ENCODE data around the gene GALNT10. TPM values are rescaled to one million over a fixed set of nuclear protein-coding genes. Genes with fewer than 3 reads are reported as not detected.

The GALNT10 gene
- total and polyA plus RNA-seq, 9 of the 15 experiments (the other 6 are each of a cell fraction or from before 2014, with no cell fraction given) = 4.6 to 37.1 (median 13.3) TPM

- no peak for FAIRE-seq
- WGBS (ENCODE audit: insufficient coverage, low coverage, missing lambda C conversion rate) = 47% methylated on average over 2 of the region's 2 CpGs
- Histone ChIP-seq H3K4me2 (ENCODE audit: insufficient read depth, low read length) (no peak overlapping the region), H3K4me3 (no peak overlapping the region), H3K79me2 (ENCODE audit: control insufficient read depth, insufficient read depth, low read length) (no peaks in the 10 kb centered on the region), H3K9me3 (replicated peaks; ENCODE audit: control insufficient read depth, insufficient read depth, low read depth, low read length) (no peaks in the 10 kb centered on the region), H3K9me1 (ENCODE audit: control insufficient read depth, insufficient read depth, low read length) (no peaks in the 10 kb centered on the region), H4K20me1 (replicated peaks; ENCODE audit: control insufficient read depth, insufficient read depth, low read length) (no peaks in the 10 kb centered on the region), H2AFZ (ENCODE audit: low read depth, low read length) (no peak overlapping the region), H3K9ac (ENCODE audit: insufficient read depth in 1 of 2, low read depth in 2 of 2, low read length in 2 of 2) (no peak overlapping the region), H3K27ac (ENCODE audit: extremely low read depth, low read depth, low read length) (no peak overlapping the region), H3K4me1 (replicated peaks in 1 of 2; ENCODE audit: control insufficient read depth in 2 of 2, insufficient read depth in 2 of 2, low read length in 2 of 2) (no peaks in the 10 kb centered on the region), H3K27me3 (ENCODE audit: control insufficient read depth in 2 of 2, insufficient read depth in 2 of 2, low read length in 2 of 2) (no peaks in the 10 kb centered on the region), H3K36me3 (ENCODE audit: control insufficient read depth, insufficient read depth, low read length) (no peaks in the 10 kb centered on the region)
- no peak for DNase-seq (ENCODE audit: extremely low read depth in 1 of 4, low spot score in 3 of 4)
- BruUV-seq (replicated peaks) = no TSS peak
- TF ChIP-seq POU5F1 (IDR thresholded peaks at IDR 0.05; ENCODE audit: borderline replicate concordance, low read depth, low read length, partially characterized antibody) (no peak), SPI1 (IDR thresholded peaks at IDR 0.05; ENCODE audit: borderline replicate concordance, low read depth, low read length) (peak; percentile 13; the same call in 1 of the 2 replicates)
- CTCF ChIA-PET (ENCODE audit: low intra/inter-chr PET ratio) = no interaction called here
- no peak for ATAC-seq
- intact Hi-C loops (cut with micrococcal nuclease) (no loop called here), in situ Hi-C loops (cut with MboI) (no loop called here)
- POLR2A ChIA-PET = interaction anchor here (0.7 to 1.7 kb wide), 2 partner anchors 11 to 13 kb away, joined by 3 to 4 read pairs; no protein-coding TSS in a partner anchor
These were observed 93.9 kb downstream of the GALNT10 start for GRCh38 chr5:154284433-154284832.

GRCh38 chr5:154285661-154286408, 95.3 kb downstream of the GALNT10 start:
- FAIRE-seq = no peak
- TF ChIP-seq THRB (CRISPR knock-in tag; conservative IDR thresholded peaks at IDR 0.05) = no peak
- TF ChIP-seq PHF21A (IDR thresholded peaks at IDR 0.05; ENCODE audit: borderline replicate concordance, low read depth) = no peak
- TF ChIP-seq ZNF76 (CRISPR knock-in tag; IDR thresholded peaks at IDR 0.05; ENCODE audit: borderline replicate concordance) = no peak
- no peak for TF ChIP-seq BRD4 (IDR thresholded peaks at IDR 0.05)
- TF ChIP-seq PHB2 (IDR thresholded peaks at IDR 0.05; ENCODE audit: low read depth) = no peak
- no peak for TF ChIP-seq ARID4B (CRISPR knock-in tag; IDR thresholded peaks at IDR 0.05)
- TF ChIP-seq HMGN3 (IDR thresholded peaks at IDR 0.05; ENCODE audit: borderline replicate concordance, extremely low read depth, insufficient read length, low read depth, low read length) = no peak

More at GRCh38 chr5:154285661-154286408, 95.3 kb downstream of the GALNT10 start:
- H3K27me3 ChIP-seq (ENCODE audit: control insufficient read depth in 2 of 2, insufficient read depth in 2 of 2, low read length in 2 of 2) = no peaks in the 10 kb centered on the region
- H3K9me1 ChIP-seq (ENCODE audit: control insufficient read depth, insufficient read depth, low read length) = no peaks in the 10 kb centered on the region
- no peak for DNase-seq (ENCODE audit: extremely low read depth in 1 of 4, low spot score in 3 of 4)
- H3K4me3 ChIP-seq = no peak overlapping the region
- WGBS (ENCODE audit: insufficient coverage, low coverage, missing lambda C conversion rate) = 81% methylated on average over 3 of the region's 4 CpGs
- H3K9me3 ChIP-seq (replicated peaks; ENCODE audit: control insufficient read depth, insufficient read depth, low read depth, low read length) = no peaks in the 10 kb centered on the region
- no TSS peak for BruUV-seq (replicated peaks)
- no peak overlapping the region for H2AFZ ChIP-seq (ENCODE audit: low read depth, low read length)
- ChIA-PET CTCF (ENCODE audit: low intra/inter-chr PET ratio) (no interaction called here), POLR2A (interaction anchor here (0.5 to 1.0 kb wide), 3 partner anchors 12 to 89 kb away, joined by 3 to 5 read pairs (median 3); no protein-coding TSS in a partner anchor)
- in situ Hi-C loops (cut with MboI) (no loop called here), intact Hi-C loops (cut with micrococcal nuclease) (no loop called here)
- no peak for ATAC-seq
- H3K4me1 ChIP-seq (replicated peaks in 1 of 2; ENCODE audit: control insufficient read depth in 2 of 2, insufficient read depth in 2 of 2, low read length in 2 of 2) = no peaks in the 10 kb centered on the region
- no peak overlapping the region for H3K4me2 ChIP-seq (ENCODE audit: insufficient read depth, low read length)
- no peak overlapping the region for H3K27ac ChIP-seq (ENCODE audit: extremely low read depth, low read depth, low read length)
- H3K9ac ChIP-seq (ENCODE audit: insufficient read depth in 1 of 2, low read depth in 2 of 2, low read length in 2 of 2) = no peak overlapping the region
- no peaks in the 10 kb centered on the region for H3K79me2 ChIP-seq (ENCODE audit: control insufficient read depth, insufficient read depth, low read length)
- no peaks in the 10 kb centered on the region for H3K36me3 ChIP-seq (ENCODE audit: control insufficient read depth, insufficient read depth, low read length)
- H4K20me1 ChIP-seq (replicated peaks; ENCODE audit: control insufficient read depth, insufficient read depth, low read length) = no peaks in the 10 kb centered on the region

Data from K562 (cell line).